ENCODE data around the gene KLF7. TPM values are rescaled to one million over a fixed set of nuclear protein-coding genes. Genes with fewer than 3 reads are reported as not detected.

KLF7 gene
- total and polyA plus RNA-seq, 4 donors = 4.4 to 51.8 (median 22.3) TPM

DNA sequence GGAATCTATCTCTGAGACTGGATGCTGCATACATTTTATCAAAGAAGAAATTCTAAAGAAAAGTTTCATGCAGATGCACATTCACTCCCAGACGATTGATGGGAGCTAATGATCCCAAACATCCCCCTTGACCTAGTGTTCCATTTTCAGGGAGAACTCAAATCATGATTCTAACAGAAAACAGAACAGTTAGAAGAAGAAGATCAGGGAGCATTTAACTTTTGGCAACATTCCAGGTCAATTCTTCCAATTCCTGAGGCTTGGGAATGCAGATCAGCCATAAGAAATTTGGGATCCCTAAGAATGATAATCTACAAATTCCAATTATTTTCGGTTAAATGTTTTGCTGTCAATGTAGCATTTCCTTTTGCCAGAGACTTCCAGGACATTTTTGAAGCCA lies 129.9 kb downstream of the KLF7 start:
- Histone ChIP-seq H3K4me3 (no peak overlapping the region), H3K36me3 (ENCODE audit: control insufficient read depth in 4 of 4, insufficient read depth in 4 of 4, low read length in 4 of 4) (no peaks in the 10 kb centered on the region), H3K27me3 (ENCODE audit: control insufficient read depth in 3 of 3, insufficient read depth in 3 of 3, low read length in 2 of 3) (no peaks in the 10 kb centered on the region), H3K9me3 (ENCODE audit: control insufficient read depth in 4 of 4, insufficient read depth in 3 of 4, low read length in 3 of 4) (no peaks in the 10 kb centered on the region), H3K27ac (ENCODE audit: low read depth in 1 of 2, low read length in 1 of 2) (no peak overlapping the region), H3K9ac (ENCODE audit: insufficient read depth in 1 of 2, low read length in 2 of 2) (no peak overlapping the region), H3K4me1 (ENCODE audit: control insufficient read depth in 5 of 5, insufficient read depth in 5 of 5, low read length in 5 of 5) (no peaks in the 10 kb centered on the region)
- WGBS, 2 donors = 87 to 91% methylated on average over 2 of the region's 2 CpGs
- DNase-seq (no peak), ATAC-seq (ENCODE audit: insufficient read depth, low FRiP score) (no peak)
- TF ChIP-seq, protein P1, sequence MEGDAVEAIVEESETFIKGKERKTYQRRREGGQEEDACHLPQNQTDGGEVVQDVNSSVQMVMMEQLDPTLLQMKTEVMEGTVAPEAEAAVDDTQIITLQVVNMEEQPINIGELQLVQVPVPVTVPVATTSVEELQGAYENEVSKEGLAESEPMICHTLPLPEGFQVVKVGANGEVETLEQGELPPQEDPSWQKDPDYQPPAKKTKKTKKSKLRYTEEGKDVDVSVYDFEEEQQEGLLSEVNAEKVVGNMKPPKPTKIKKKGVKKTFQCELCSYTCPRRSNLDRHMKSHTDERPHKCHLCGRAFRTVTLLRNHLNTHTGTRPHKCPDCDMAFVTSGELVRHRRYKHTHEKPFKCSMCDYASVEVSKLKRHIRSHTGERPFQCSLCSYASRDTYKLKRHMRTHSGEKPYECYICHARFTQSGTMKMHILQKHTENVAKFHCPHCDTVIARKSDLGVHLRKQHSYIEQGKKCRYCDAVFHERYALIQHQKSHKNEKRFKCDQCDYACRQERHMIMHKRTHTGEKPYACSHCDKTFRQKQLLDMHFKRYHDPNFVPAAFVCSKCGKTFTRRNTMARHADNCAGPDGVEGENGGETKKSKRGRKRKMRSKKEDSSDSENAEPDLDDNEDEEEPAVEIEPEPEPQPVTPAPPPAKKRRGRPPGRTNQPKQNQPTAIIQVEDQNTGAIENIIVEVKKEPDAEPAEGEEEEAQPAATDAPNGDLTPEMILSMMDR (IDR thresholded peaks at IDR 0.05; ENCODE audit: control extremely low read depth, extremely low read depth) = no peak

DNA sequence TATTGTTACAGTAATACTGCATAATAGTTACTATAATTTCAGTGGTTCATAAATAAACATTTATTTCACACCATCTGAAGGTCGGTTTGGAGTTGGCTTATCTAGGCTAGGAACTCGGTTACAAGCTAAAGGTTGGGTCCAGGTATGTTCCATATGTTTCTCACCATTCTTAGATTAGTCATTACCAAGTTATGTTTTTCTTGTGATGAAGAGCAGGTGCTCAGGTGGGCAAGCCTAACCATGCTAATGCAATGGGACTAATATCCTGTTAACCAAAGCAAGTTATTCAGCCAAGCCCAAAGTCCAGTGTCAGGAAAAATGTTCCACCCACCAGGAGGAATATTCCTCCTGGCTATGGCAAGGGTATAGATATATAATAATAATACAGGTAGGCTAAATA lies 133.3 kb downstream of the KLF7 start:
- Histone ChIP-seq H3K36me3 (ENCODE audit: control insufficient read depth in 4 of 4, insufficient read depth in 4 of 4, low read length in 4 of 4) (no peaks in the 10 kb centered on the region), H3K9ac (ENCODE audit: insufficient read depth in 1 of 2, low read length in 2 of 2) (no peak overlapping the region), H3K4me3 (no peak overlapping the region), H3K9me3 (ENCODE audit: control insufficient read depth in 4 of 4, insufficient read depth in 3 of 4, low read length in 3 of 4) (no peaks in the 10 kb centered on the region), H3K27me3 (ENCODE audit: control insufficient read depth in 3 of 3, insufficient read depth in 3 of 3, low read length in 2 of 3) (no peaks in the 10 kb centered on the region), H3K4me1 (ENCODE audit: control insufficient read depth in 5 of 5, insufficient read depth in 5 of 5, low read length in 5 of 5) (no peaks in the 10 kb centered on the region), H3K27ac (ENCODE audit: low read depth in 1 of 2, low read length in 1 of 2) (no peak overlapping the region)
- no peak for ATAC-seq (ENCODE audit: insufficient read depth, low FRiP score)
- DNase-seq = no peak
- TF ChIP-seq, protein P1 (IDR thresholded peaks at IDR 0.05; ENCODE audit: control extremely low read depth, extremely low read depth) = no peak
- WGBS, 2 donors = 95 to 97% methylated on average over 2 of the region's 2 CpGs

Small RNA genes lying within 50 kb of the gene (small RNA-seq; reads per million reads assigned to genes)
- gene MIR2355 (ENCODE audit: low replicate concordance) (0.96 reads per million, percentile 80 among the genes with 10 or more reads in this experiment), gene MIR7845 (ENCODE audit: low replicate concordance) (not detected)

Other genes starting within 250 kb of the KLF7 start
- gene CPO, start 226.4 kb downstream of the KLF7 start, total RNA-seq = under 1 TPM in 1 of 2 donors, not detected in 1; 0.20 TPM
- under 1 TPM; 0.07 to 0.14 TPM for gene CPO, start 226.4 kb downstream of the KLF7 start, polyA plus RNA-seq